GM12878 (cell line): ENCODE measurements around the gene OTUD5. TPM values are rescaled to one million over a fixed set of nuclear protein-coding genes. Genes with fewer than 3 reads are reported as not detected.

ENCODE experiments used
- ATAC-seq: fragments of 200-7000 bp; cut with Tn5 transposase; 3 replicates; pipeline ENCODE4 v1.9.1; 2020; ENCODE audit warnings: mild to moderate bottlenecking, moderate library complexity
- BruUV-seq: library from RNA; stranded (reverse); fragments of 400-500 nt; replicated peaks from 2 replicates; lab custom pipeline; 2021; lab: Mats Ljungman, UMichigan
- CTCF ChIA-PET: fragments of 300-600 bp; sonication (Branson Sonifier 250); formaldehyde crosslinking; extraction: SDS; loops from one replicate; lab custom pipeline; 2021; ENCODE audit warnings: inconsistent platforms; lab: Yijun Ruan, JAX
- POLR2A ChIA-PET: fragments of 350-600 bp; formaldehyde crosslinking; extraction: SDS; loops from one replicate; lab custom pipeline; 2021; ENCODE audit warnings: inconsistent platforms; lab: Charles Lee
- RAD21 ChIA-PET: fragments of 300-600 bp; sonication (Branson Sonifier 250); formaldehyde crosslinking; loops from one replicate; lab custom pipeline; 2023; ENCODE audit warnings: antibody characterized with exemption; ENCODE audit not compliant: unreplicated experiment; lab: Charles Lee
- SMC1A ChIA-PET: fragments of 300-600 bp; sonication (Branson Sonifier 250); formaldehyde crosslinking; loops from one replicate; lab custom pipeline; 2023; ENCODE audit not compliant: unreplicated experiment, uncharacterized antibody; lab: Charles Lee
- DNase-seq: peaks from one replicate; pipeline ENCODE4 v3.0.0-alpha.2; 2011; ENCODE audit warnings: low read depth, low spot score
- FAIRE-seq: peaks from 3 replicates; lab custom pipeline; 2011; peaks lifted over from hg19 to GRCh38; lab: Jason Lieb, UNC
- H2AFZ ChIP-seq: 2 replicates; pipeline ENCODE4 v1.6.0; 2011; ENCODE audit warnings: low read depth, low read length, control low read depth; ENCODE audit not compliant: control insufficient read depth
- H3K27ac ChIP-seq: 2 replicates; pipeline ENCODE4 v1.5.1; 2011; ENCODE audit warnings: control low read depth; ENCODE audit not compliant: control insufficient read depth, insufficient read depth
- H3K27me3 ChIP-seq, 2 experiments: replicated peaks in 1 of 2; 2 replicates each; pipeline versions ENCODE4 v1.6.0 to v1.6.1; 2011; ENCODE audit warnings: low read length in 1 of 2; ENCODE audit not compliant: control insufficient read depth in 2 of 2, insufficient read depth in 2 of 2
- H3K36me3 ChIP-seq, 2 experiments: 2 replicates each; pipeline ENCODE4 v1.5.1; 2011; ENCODE audit warnings: low read length in 1 of 2; ENCODE audit not compliant: control insufficient read depth in 2 of 2, insufficient read depth in 2 of 2
- H3K4me1 ChIP-seq: 2 replicates; pipeline ENCODE4 v1.6.1; 2011; ENCODE audit warnings: mild to moderate bottlenecking, low read length, moderate library complexity, mixed read lengths; ENCODE audit not compliant: control insufficient read depth, insufficient read depth
- H3K4me2 ChIP-seq: 2 replicates; pipeline ENCODE4 v1.6.0; 2011; ENCODE audit warnings: control low read depth; ENCODE audit not compliant: control insufficient read depth, insufficient read depth
- H3K4me3 ChIP-seq: fragments of 200-600 bp; sonication (generic); 2 replicates; pipeline ENCODE4 v1.5.1; 2016
- H3K79me2 ChIP-seq: 2 replicates; pipeline ENCODE4 v1.6.0; 2011; ENCODE audit warnings: low read length; ENCODE audit not compliant: control insufficient read depth, insufficient read depth
- H3K9ac ChIP-seq: 2 replicates; pipeline ENCODE4 v1.8.0; 2011; ENCODE audit warnings: low read length, control low read depth, mixed read lengths; ENCODE audit not compliant: control insufficient read depth, insufficient read depth
- H3K9me3 ChIP-seq: replicated peaks from 3 replicates; pipeline ENCODE4 v1.5.1; 2011; ENCODE audit warnings: mild to moderate bottlenecking, low read length; ENCODE audit not compliant: control insufficient read depth, insufficient read depth
- H4K20me1 ChIP-seq: 2 replicates; pipeline ENCODE4 v1.6.0; 2011; ENCODE audit not compliant: control insufficient read depth, insufficient read depth
- POLR2AphosphoS5 ChIP-seq: IDR thresholded peaks from 2 replicates; pipeline ENCODE4 v1.6.1; 2011; ENCODE audit warnings: mild to moderate bottlenecking, low read length, inconsistent platforms
- RUNX3 ChIP-seq: IDR thresholded peaks from 2 replicates; pipeline ENCODE4 v1.6.1; 2012; ENCODE audit warnings: low read length, inconsistent platforms
- ZNF274 ChIP-seq: IDR thresholded peaks from one replicate; pipeline ENCODE4 v1.8.0; 2011; ENCODE audit not compliant: insufficient read length, insufficient read depth
- WGBS: methylation state at CpG from one replicate; pipeline ENCODE4 v1.1.6; 2016; ENCODE audit warnings: low lambda C conversion rate; ENCODE audit not compliant: insufficient replicate concordance, insufficient coverage; ENCODE audit errors: missing lambda C conversion rate; 5-methylcytosine and 5-hydroxymethylcytosine counted together
- in situ Hi-C: fragments of 300-500 bp; cut with MboI; formaldehyde crosslinking; loops from 9 replicates; pipeline ENCODE4 v1.14.3; 2018; ENCODE audit warnings: mixed read lengths
- intact Hi-C: fragments of 100-400 bp; cut with micrococcal nuclease; formaldehyde crosslinking; loops from one replicate; pipeline ENCODE4 v1.14.2; 2022; ENCODE audit not compliant: unreplicated experiment
- polyA plus RNA-seq, 11 experiments: library from polyadenylated mRNA; depleted of rRNA in 4 of 11; unstranded in 6 of 11; stranded (reverse) in 5 of 11; fragments of >200 nt; fragmentation: Nextera tagmentation in 4 of 11; fragmentation: Illumina TruSeq in 1 of 11; extraction: Ambion mirVana in 4 of 11; extraction: Trizol in 1 of 11; gene quantifications; 1 replicate in 1 of 11; 2 replicates in 10 of 11; pipeline versions ENCODE4 v1.2.1 to v1.2.3, GENCODE V29; 2011 to 2016; ENCODE audit warnings: inconsistent platforms in 2 of 11, missing spikeins in 2 of 11, low read depth in 1 of 11
- total RNA-seq, 4 experiments: library from RNA; depleted of rRNA in 3 of 4; stranded (reverse); fragments of >200 nt in 3 of 4; fragmentation: Illumina TruSeq in 1 of 4; extraction: Trizol in 1 of 4; gene quantifications; 2 replicates each; pipeline versions ENCODE4 v1.2.1 to v1.2.3, GENCODE V29; 2013 to 2021
- TF ChIP-seq, protein P1 (sequence below): IDR thresholded peaks from 2 replicates; pipeline ENCODE4 v1.6.1; 2011; ENCODE audit warnings: mild to moderate bottlenecking, low read depth, low read length, moderate library complexity; ENCODE audit not compliant: insufficient replicate concordance
- TF ChIP-seq, protein P2 (sequence below): IDR thresholded peaks from 2 replicates; pipeline ENCODE4 v1.6.1; 2012; ENCODE audit warnings: low read depth, low read length, improper control_type of control experiment

OTUD5 gene
- total and polyA plus RNA-seq, 10 of the 15 experiments (the other 5 are each of a cell fraction or from before 2014, with no cell fraction given): 2.0 to 50.3 (median 22.7) TPM

DNA sequence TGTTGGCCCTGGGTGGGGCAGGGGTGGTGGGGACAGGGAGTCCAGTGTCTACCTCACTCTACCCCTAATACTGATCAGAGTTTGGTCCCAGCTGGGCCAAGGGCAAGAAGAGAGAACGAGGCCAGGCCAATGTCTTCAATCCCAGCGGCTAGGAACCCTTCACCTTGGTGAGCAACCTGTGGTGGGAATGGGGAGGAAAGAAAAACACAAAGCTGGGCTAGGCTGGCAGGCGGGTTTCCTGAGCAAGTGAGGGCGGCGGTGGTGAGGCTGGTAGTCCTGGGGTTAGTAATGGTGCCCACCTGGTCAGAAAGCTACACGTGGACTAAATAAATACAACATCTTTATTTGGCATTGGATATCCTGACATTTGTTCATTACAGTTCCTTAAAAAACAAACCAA, 54.1 kb downstream of the OTUD5 start (continued):
- TF ChIP-seq, protein P1, sequence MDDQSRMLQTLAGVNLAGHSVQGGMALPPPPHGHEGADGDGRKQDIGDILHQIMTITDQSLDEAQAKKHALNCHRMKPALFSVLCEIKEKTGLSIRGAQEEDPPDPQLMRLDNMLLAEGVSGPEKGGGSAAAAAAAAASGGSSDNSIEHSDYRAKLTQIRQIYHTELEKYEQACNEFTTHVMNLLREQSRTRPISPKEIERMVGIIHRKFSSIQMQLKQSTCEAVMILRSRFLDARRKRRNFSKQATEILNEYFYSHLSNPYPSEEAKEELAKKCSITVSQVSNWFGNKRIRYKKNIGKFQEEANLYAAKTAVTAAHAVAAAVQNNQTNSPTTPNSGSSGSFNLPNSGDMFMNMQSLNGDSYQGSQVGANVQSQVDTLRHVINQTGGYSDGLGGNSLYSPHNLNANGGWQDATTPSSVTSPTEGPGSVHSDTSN: no peak

DNA sequence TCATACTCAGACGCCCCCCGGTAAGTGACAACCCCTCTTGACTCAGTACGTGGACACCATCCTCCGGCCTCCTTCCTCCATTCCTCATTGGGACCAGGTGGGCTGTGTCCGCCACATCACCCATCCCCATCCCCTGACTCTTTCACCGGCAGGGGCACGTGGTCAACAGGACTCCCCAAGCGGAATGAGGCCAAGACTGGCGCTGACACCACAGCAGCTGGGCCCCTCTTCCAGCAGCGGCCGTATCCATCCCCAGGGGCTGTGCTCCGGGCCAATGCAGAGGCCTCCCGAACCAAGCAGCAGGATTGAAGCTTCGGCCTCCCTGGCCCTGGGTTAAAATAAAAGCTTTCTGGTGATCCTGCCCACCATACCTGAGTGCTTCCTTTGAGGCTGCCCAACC, 54.6 kb downstream of the OTUD5 start:
- no peaks in the 10 kb centered on the region; the same call in 2 of the 3 replicates for H3K9me3 ChIP-seq
- SMC1A ChIA-PET: no interaction called here
- in situ Hi-C loops: no loop called here
- no TSS peak for BruUV-seq
- TF ChIP-seq ZNF274: no peak
- no peak for TF ChIP-seq RUNX3
- TF ChIP-seq, all 136 proteins: peak for 0
- ChIA-PET CTCF (interaction anchor here (1.5 kb wide), 1 partner anchor 9 kb away, joined by 3 read pairs; the partner anchor contains the start of gene SLC35A2), POLR2A (no interaction called here), RAD21 (no interaction called here)
- Histone ChIP-seq H3K27ac (no peak overlapping the region), H3K4me2 (no peak overlapping the region), H3K4me1 (no peaks in the 10 kb centered on the region), H3K4me3 (no peak overlapping the region), H2AFZ (no peak overlapping the region), H3K79me2 (peaks cover 11% of the 10 kb centered on the region), H3K36me3 (peaks cover 0 to 5% of the 10 kb centered on the region in 2 experiments; a peak in 2 of 4 replicates), H3K27me3 (no peaks in the 10 kb centered on the region), H4K20me1 (no peaks in the 10 kb centered on the region), H3K9ac (no peak overlapping the region)
- FAIRE-seq (no peak), ATAC-seq (no peak), DNase-seq (no peak)
- 68% methylated on average over 14 of the region's 14 CpGs for WGBS
- intact Hi-C loops: no loop called here

DNA sequence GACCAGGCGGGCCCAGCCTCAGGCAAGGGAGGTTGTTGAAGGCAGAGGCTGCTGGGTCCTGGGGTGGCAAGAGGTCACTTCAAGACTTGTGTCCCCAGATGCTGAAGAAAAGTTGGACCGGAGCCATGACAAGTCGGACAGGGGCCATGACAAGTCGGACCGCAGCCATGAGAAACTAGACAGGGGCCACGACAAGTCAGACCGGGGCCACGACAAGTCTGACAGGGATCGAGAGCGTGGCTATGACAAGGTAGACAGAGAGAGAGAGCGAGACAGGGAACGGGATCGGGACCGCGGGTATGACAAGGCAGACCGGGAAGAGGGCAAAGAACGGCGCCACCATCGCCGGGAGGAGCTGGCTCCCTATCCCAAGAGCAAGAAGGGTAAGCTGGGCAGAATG, 55.3 kb downstream of the OTUD5 start:
- peaks cover 0 to 5% of the 10 kb centered on the region in 2 experiments; a peak in 2 of 4 replicates for H3K36me3 ChIP-seq
- POLR2A ChIA-PET: no interaction called here
- WGBS: 82% methylated on average over 20 of the region's 20 CpGs
- DNase-seq: no peak
- intact Hi-C loops (no loop called here), in situ Hi-C loops (no loop called here)
- CTCF ChIA-PET: no interaction called here
- no TSS peak for BruUV-seq
- FAIRE-seq: no peak
- H3K79me2 ChIP-seq: peaks cover 14% of the 10 kb centered on the region
- H3K4me1 ChIP-seq: no peaks in the 10 kb centered on the region
- SMC1A ChIA-PET: no interaction called here
- H3K9ac ChIP-seq: no peak overlapping the region
- RAD21 ChIA-PET: no interaction called here
- H3K9me3 ChIP-seq: no peaks in the 10 kb centered on the region; the same call in 2 of the 3 replicates
- peak; percentile 41; the same call in 1 of the 2 replicates for TF ChIP-seq POLR2AphosphoS5
- TF ChIP-seq, protein P2, sequence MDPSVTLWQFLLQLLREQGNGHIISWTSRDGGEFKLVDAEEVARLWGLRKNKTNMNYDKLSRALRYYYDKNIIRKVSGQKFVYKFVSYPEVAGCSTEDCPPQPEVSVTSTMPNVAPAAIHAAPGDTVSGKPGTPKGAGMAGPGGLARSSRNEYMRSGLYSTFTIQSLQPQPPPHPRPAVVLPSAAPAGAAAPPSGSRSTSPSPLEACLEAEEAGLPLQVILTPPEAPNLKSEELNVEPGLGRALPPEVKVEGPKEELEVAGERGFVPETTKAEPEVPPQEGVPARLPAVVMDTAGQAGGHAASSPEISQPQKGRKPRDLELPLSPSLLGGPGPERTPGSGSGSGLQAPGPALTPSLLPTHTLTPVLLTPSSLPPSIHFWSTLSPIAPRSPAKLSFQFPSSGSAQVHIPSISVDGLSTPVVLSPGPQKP: no peak
- no peaks in the 10 kb centered on the region for H4K20me1 ChIP-seq
- H3K27ac ChIP-seq: no peak overlapping the region
- H2AFZ ChIP-seq: no peak overlapping the region
- no peak overlapping the region for H3K4me2 ChIP-seq
- no peak for ATAC-seq
- no peak overlapping the region for H3K4me3 ChIP-seq
- no peaks in the 10 kb centered on the region for H3K27me3 ChIP-seq
